H1 (cell line): ENCODE data around the gene TIA1. TPM values are rescaled to one million over a fixed set of nuclear protein-coding genes. Genes with fewer than 3 reads are reported as not detected.

Source experiments
- CTCF ChIA-PET: fragments of 300-600 bp; sonication (Branson Sonifier 250); formaldehyde crosslinking; loops from one replicate; lab custom pipeline; 2021; ENCODE audit not compliant: partially characterized antibody; lab: Charles Lee
- POLR2A ChIA-PET: fragments of 300-600 bp; sonication (Branson Sonifier 250); formaldehyde crosslinking; loops from one replicate; lab custom pipeline; 2021; ENCODE audit warnings: inconsistent platforms; ENCODE audit not compliant: partially characterized antibody; lab: Charles Lee
- DNase-seq, 2 experiments: peaks; one replicate each; pipeline versions ENCODE4 v3.0.0 to v3.0.0-alpha.2; 2010 to 2022; ENCODE audit warnings: low spot score in 2 of 2, low read depth in 1 of 2, mixed read lengths in 1 of 2
- FAIRE-seq: peaks from 2 replicates; lab custom pipeline; 2011; peaks lifted over from hg19 to GRCh38; lab: Jason Lieb, UNC
- H2AFZ ChIP-seq: 2 replicates; pipeline ENCODE4 v1.8.1; 2012; ENCODE audit warnings: low read length, inconsistent platforms
- H2AK5ac ChIP-seq: 2 replicates; pipeline ENCODE4 v1.6.1; 2013; ENCODE audit warnings: low read depth, low read length
- H2BK120ac ChIP-seq: replicated peaks from 2 replicates; pipeline ENCODE3; 2013; ENCODE audit warnings: low read depth, low read length, inconsistent platforms
- H2BK12ac ChIP-seq: 2 replicates; pipeline ENCODE4 v1.6.1; 2013; ENCODE audit warnings: low read depth, low read length
- H2BK15ac ChIP-seq: 2 replicates; pipeline ENCODE4 v1.6.1; 2013; ENCODE audit warnings: low read length
- H2BK20ac ChIP-seq: 2 replicates; pipeline ENCODE4 v1.6.1; 2013; ENCODE audit warnings: low read length
- H2BK5ac ChIP-seq: 2 replicates; pipeline ENCODE4 v1.6.1; 2013; ENCODE audit warnings: low read depth, low read length
- H3K14ac ChIP-seq: 2 replicates; pipeline ENCODE4 v1.6.1; 2013; ENCODE audit warnings: inconsistent platforms; ENCODE audit not compliant: insufficient read length
- H3K18ac ChIP-seq: 2 replicates; pipeline ENCODE4 v1.6.1; 2013; ENCODE audit warnings: low read length; ENCODE audit errors: extremely low read depth
- H3K23ac ChIP-seq: 2 replicates; pipeline ENCODE4 v1.6.1; 2013; ENCODE audit warnings: inconsistent platforms; ENCODE audit not compliant: insufficient read length
- H3K23me2 ChIP-seq: 2 replicates; pipeline ENCODE4 v1.6.1; 2013; ENCODE audit warnings: low read depth, low read length
- H3K27ac ChIP-seq: 2 replicates; pipeline ENCODE4 v1.6.1; 2011; ENCODE audit warnings: low read depth, low read length, inconsistent platforms
- H3K27me3 ChIP-seq, 4 experiments: replicated peaks in 1 of 4; 1 replicate in 1 of 4; 2 replicates in 3 of 4; pipeline versions ENCODE4 v1.6.1 to v1.8.1; 2011 to 2013; ENCODE audit warnings: low read length in 3 of 4, mild to moderate bottlenecking in 3 of 4, inconsistent platforms in 2 of 4, mixed read lengths in 2 of 4, moderate library complexity in 1 of 4; ENCODE audit not compliant: control insufficient read depth in 3 of 4, insufficient read depth in 3 of 4; ENCODE audit errors: extremely low read depth in 1 of 4
- H3K36me3 ChIP-seq, 4 experiments: 2 replicates each; pipeline versions ENCODE4 v1.6.1 to v1.8.1; 2011 to 2013; ENCODE audit warnings: mild to moderate bottlenecking in 4 of 4, low read length in 3 of 4, moderate library complexity in 2 of 4, control low read depth in 1 of 4, inconsistent platforms in 1 of 4; ENCODE audit not compliant: insufficient read depth in 4 of 4, control insufficient read depth in 2 of 4
- H3K4ac ChIP-seq: replicated peaks from 2 replicates; pipeline ENCODE3; 2013; ENCODE audit warnings: low read length, low read depth, mixed read lengths, inconsistent platforms; ENCODE audit not compliant: insufficient read length
- H3K4me1 ChIP-seq, 4 experiments: replicated peaks in 1 of 4; 1 replicate in 1 of 4; 2 replicates in 3 of 4; pipeline versions ENCODE4 v1.6.1 to v1.8.1; 2011 to 2013; ENCODE audit warnings: low read length in 3 of 4, inconsistent platforms in 2 of 4, mixed read lengths in 1 of 4; ENCODE audit not compliant: insufficient read depth in 4 of 4, control insufficient read depth in 3 of 4
- H3K4me2 ChIP-seq, 2 experiments: 2 replicates each; pipeline versions ENCODE4 v1.6.1 to v1.8.1; 2011 to 2013; ENCODE audit warnings: low read depth in 2 of 2, low read length in 2 of 2, control low read depth in 1 of 2, inconsistent platforms in 1 of 2, mild to moderate bottlenecking in 1 of 2; ENCODE audit not compliant: insufficient read depth in 1 of 2
- H3K4me3 ChIP-seq, 4 experiments: fragments of 200-600, 300-600 bp in 1 of 4; sonication (generic), shearing (Covaris generic), sonication (Bioruptor Twin) in 1 of 4; 2 replicates each; pipeline versions ENCODE4 v1.5.1 to v1.8.1; 2011 to 2016; ENCODE audit warnings: low read length in 4 of 4, low read depth in 3 of 4, control low read depth in 2 of 4, inconsistent platforms in 2 of 4, mild to moderate bottlenecking in 2 of 4, mixed read lengths in 1 of 4, moderate library complexity in 1 of 4; ENCODE audit not compliant: insufficient read depth in 2 of 4; ENCODE audit errors: extremely low read depth in 1 of 4
- H3K56ac ChIP-seq: replicated peaks from 2 replicates; pipeline ENCODE3; 2013; ENCODE audit warnings: low read depth, mild to moderate bottlenecking, mixed read lengths, low read length, inconsistent platforms; ENCODE audit not compliant: insufficient read length
- H3K79me1 ChIP-seq: 2 replicates; pipeline ENCODE4 v1.6.1; 2013; ENCODE audit warnings: low read depth, low read length, control low read depth
- H3K79me2 ChIP-seq, 2 experiments: 2 replicates each; pipeline versions ENCODE4 v1.6.1 to v1.8.1; 2012 to 2013; ENCODE audit warnings: low read length in 2 of 2, mild to moderate bottlenecking in 2 of 2, inconsistent platforms in 1 of 2; ENCODE audit not compliant: insufficient read depth in 2 of 2, control insufficient read depth in 1 of 2
- H3K9ac ChIP-seq, 4 experiments: replicated peaks in 1 of 4; 1 replicate in 1 of 4; 2 replicates in 3 of 4; pipeline versions ENCODE4 v1.6.1 to v1.8.1; 2011 to 2013; ENCODE audit warnings: low read depth in 3 of 4, low read length in 3 of 4, control low read depth in 2 of 4, mild to moderate bottlenecking in 2 of 4, moderate library complexity in 2 of 4, inconsistent platforms in 1 of 4; ENCODE audit errors: extremely low read depth in 1 of 4
- H3K9me3 ChIP-seq, 2 experiments: 2 replicates each; pipeline versions ENCODE4 v1.6.1 to v1.8.1; 2012 to 2013; ENCODE audit warnings: mild to moderate bottlenecking in 2 of 2, moderate library complexity in 2 of 2, control low read depth in 1 of 2, inconsistent platforms in 1 of 2, low read depth in 1 of 2, low read length in 1 of 2, mixed read lengths in 1 of 2; ENCODE audit not compliant: insufficient read depth in 2 of 2
- H4K20me1 ChIP-seq, 2 experiments: replicated peaks in 1 of 2; 2 replicates each; pipeline versions ENCODE3 to v1.8.1; 2011 to 2013; ENCODE audit warnings: inconsistent platforms in 2 of 2, low read length in 2 of 2, mild to moderate bottlenecking in 1 of 2; ENCODE audit not compliant: insufficient read depth in 2 of 2, control insufficient read depth in 1 of 2
- H4K5ac ChIP-seq: 2 replicates; pipeline ENCODE4 v1.6.1; 2013; ENCODE audit warnings: low read length, low read depth, mixed read lengths, inconsistent platforms; ENCODE audit not compliant: insufficient read length
- H4K8ac ChIP-seq: 2 replicates; pipeline ENCODE4 v1.8.0; 2013; ENCODE audit warnings: mild to moderate bottlenecking, moderate library complexity, low read length, inconsistent platforms; ENCODE audit not compliant: insufficient read depth; ENCODE audit errors: extremely low read depth
- H4K91ac ChIP-seq: replicated peaks from 2 replicates; pipeline ENCODE3; 2013; ENCODE audit warnings: low read length, mixed read lengths, inconsistent platforms; ENCODE audit not compliant: insufficient read length
- CHD2 ChIP-seq: IDR thresholded peaks from 2 replicates; pipeline ENCODE4 v1.6.1; 2012; ENCODE audit warnings: low read length, improper control_type of control experiment
- SAP30 ChIP-seq: fragments of 300-600 bp; sonication (generic); IDR thresholded peaks from 2 replicates; pipeline ENCODE4 v1.7.1; 2012; ENCODE audit warnings: low read length, moderate library complexity, mild to moderate bottlenecking, inconsistent platforms; ENCODE audit not compliant: insufficient read depth, insufficient replicate concordance
- SIN3A ChIP-seq, 2 experiments: IDR thresholded peaks in 1 of 2; conservative IDR thresholded peaks in 1 of 2; 2 replicates each; pipeline ENCODE4 v1.6.1; 2011 to 2012; ENCODE audit warnings: low read length in 2 of 2, improper control_type of control experiment in 1 of 2, low read depth in 1 of 2, mild to moderate bottlenecking in 1 of 2
- WGBS, 2 experiments: shearing (Covaris generic) in 1 of 2; methylation state at CpG; one replicate each; pipeline versions ENCODE4 v1.1.6 to v1.1.7; 2013 to 2015; ENCODE audit warnings: low lambda C conversion rate in 2 of 2, mixed read lengths in 2 of 2, inconsistent platforms in 1 of 2, low coverage in 1 of 2, missing lambda C conversion rate in 1 of 2; ENCODE audit not compliant: insufficient replicate concordance in 2 of 2, insufficient coverage in 1 of 2, insufficient read length in 1 of 2; ENCODE audit errors: extremely low coverage in 1 of 2, missing lambda C conversion rate in 1 of 2; 5-methylcytosine and 5-hydroxymethylcytosine counted together
- long read RNA-seq, 2 experiments: library from RNA in 1 of 2; library from capped mRNA in 1 of 2; stranded (forward); transcript quantifications; one replicate each; pipeline ENCODE4 v2.0.0, GENCODE V29; 2021; ENCODE audit warnings: inconsistent platforms in 1 of 2
- polyA minus RNA-seq, 3 experiments: library from RNA; depleted of rRNA, polyadenylated mRNA; stranded (reverse); fragments of >200 nt; gene quantifications; 1 replicate in 2 of 3; 2 replicates in 1 of 3; pipeline ENCODE4 v1.2.3, GENCODE V29; 2011
- polyA plus RNA-seq, 7 experiments: library from polyadenylated mRNA; depleted of rRNA in 3 of 7; stranded (reverse) in 5 of 7; unstranded in 2 of 7; fragments of >200 nt in 5 of 7; fragments of 200-250 nt in 2 of 7; gene quantifications; 1 replicate in 5 of 7; 2 replicates in 1 of 7; 4 replicates in 1 of 7; pipeline versions ENCODE4 v1.2.1 to v1.2.3, GENCODE V29; 2011 to 2013; ENCODE audit warnings: missing spikeins in 2 of 7, mixed read lengths in 2 of 7
- total RNA-seq: library from RNA; stranded (reverse); fragmentation: NEBNext Ultra II Directional; extraction: Animal tissue kit (Norgen Biotek cat#: 25700); gene quantifications from 2 replicates; pipeline ENCODE4 v1.2.1, GENCODE V29; 2021
- TF ChIP-seq, protein P1 (sequence below): IDR thresholded peaks from 2 replicates; pipeline ENCODE4 v1.6.1; 2011; ENCODE audit warnings: low read length, improper control_type of control experiment

TIA1 gene, protein sequence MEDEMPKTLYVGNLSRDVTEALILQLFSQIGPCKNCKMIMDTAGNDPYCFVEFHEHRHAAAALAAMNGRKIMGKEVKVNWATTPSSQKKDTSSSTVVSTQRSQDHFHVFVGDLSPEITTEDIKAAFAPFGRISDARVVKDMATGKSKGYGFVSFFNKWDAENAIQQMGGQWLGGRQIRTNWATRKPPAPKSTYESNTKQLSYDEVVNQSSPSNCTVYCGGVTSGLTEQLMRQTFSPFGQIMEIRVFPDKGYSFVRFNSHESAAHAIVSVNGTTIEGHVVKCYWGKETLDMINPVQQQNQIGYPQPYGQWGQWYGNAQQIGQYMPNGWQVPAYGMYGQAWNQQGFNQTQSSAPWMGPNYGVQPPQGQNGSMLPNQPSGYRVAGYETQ
- 152 and 181 TPM in 2 replicates for total RNA-seq
- 44.5 and 58.6 TPM in 2 replicates for polyA plus RNA-seq (2011; rRNA removed)
- 98.7 TPM for polyA plus RNA-seq (2011; cell fraction: cytosol; rRNA removed)
- 190 TPM for polyA plus RNA-seq (2011; cell fraction: nucleus; rRNA removed)
- polyA plus RNA-seq (2012, experiment 1 of 2) = 111 to 151 TPM (median 137 TPM) in 4 replicates
- polyA plus RNA-seq (2012, experiment 2 of 2) = 8.8 TPM
- 107 TPM for polyA plus RNA-seq (2013, experiment 1 of 2)
- polyA plus RNA-seq (2013, experiment 2 of 2) = 83.9 TPM
- 210 and 327 TPM in 2 replicates for polyA minus RNA-seq (2011; rRNA and poly(A)+ RNA removed)
- polyA minus RNA-seq (2011; cell fraction: cytosol; rRNA and poly(A)+ RNA removed) = 128 TPM
- 172 TPM for polyA minus RNA-seq (2011; cell fraction: nucleus; rRNA and poly(A)+ RNA removed)
- long read RNA-seq, experiment 1, full-length matches to known transcripts = 15 of 50 reads
- long read RNA-seq, experiment 1, partial matches to known transcripts = 15 of 50 reads
- long read RNA-seq, experiment 1, other reads (novel, unspliced or antisense) = 20 of 50 reads
- long read RNA-seq, experiment 2, full-length matches to known transcripts = 6 of 27 reads
- long read RNA-seq, experiment 2, partial matches to known transcripts = 10 of 27 reads
- long read RNA-seq, experiment 2, other reads (novel, unspliced or antisense) = 11 of 27 reads

DNA sequence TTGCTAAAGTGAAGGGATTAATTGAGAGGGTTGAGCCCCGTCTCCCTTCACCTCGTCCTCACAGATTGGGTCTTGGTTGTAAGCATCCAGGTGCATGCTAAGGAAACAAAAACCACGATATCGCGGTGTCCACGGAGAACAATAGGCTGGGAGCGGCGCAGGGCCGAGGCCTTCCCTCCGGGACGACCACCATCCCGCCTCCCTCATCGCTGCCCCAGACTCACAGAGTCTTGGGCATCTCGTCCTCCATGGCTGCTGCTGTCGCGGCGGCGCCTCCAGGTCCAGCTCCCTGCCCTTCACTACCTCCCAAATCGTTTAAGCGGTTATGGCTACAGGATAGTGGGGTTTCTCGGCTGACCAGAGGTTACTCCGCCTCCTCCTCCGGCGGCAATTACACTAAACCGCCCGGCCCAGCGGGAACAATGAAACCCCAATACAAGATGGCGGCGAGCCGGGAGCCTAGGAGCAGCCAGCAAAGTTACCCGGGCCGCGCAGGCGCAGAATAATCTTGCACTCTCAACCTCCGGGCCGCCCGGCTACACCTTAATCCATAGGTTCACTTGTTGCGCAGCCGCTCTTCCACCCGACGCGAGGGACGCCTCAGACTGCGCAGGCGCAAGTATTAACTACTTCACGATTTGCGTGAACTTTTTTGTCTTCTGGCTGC is at the start of gene TIA1:
TSS of gene TIA1 (minus strand) at position 448 of the 667 bp plus-strand sequence. CDS start at position 250, 198 bp downstream.
- Histone ChIP-seq H3K4me1 (peaks cover 0 to 5% (median 3%) of the 10 kb centered on the region in 4 experiments; a peak in 6 of 7 replicates), H3K23me2 (0 out of 2 replicates have a peak, but pooled peaks cover 4% of the 10 kb centered on the region), H3K18ac (peak within 1 kb of the TSS; percentile 99), H2AK5ac (peak within 1 kb of the TSS; percentile 78; the same call in 1 of the 2 replicates), H3K14ac (no peak within 1 kb of the TSS), H3K9ac (peak within 1 kb of the TSS; percentile 98 to 100 (median 100)), H4K8ac (peak within 1 kb of the TSS; percentile 100; the same call in 1 of the 2 replicates), H3K36me3 (peaks cover 0 to 8% (median 0%) of the 10 kb centered on the region in 4 experiments; a peak in 1 of 8 replicates), H3K56ac (peak within 1 kb of the TSS; percentile 97), H4K20me1 (peaks cover 2 to 9% of the 10 kb centered on the region in 2 experiments), H3K4ac (peak within 1 kb of the TSS; percentile 93), H4K91ac (peak within 1 kb of the TSS; percentile 99), H2BK20ac (no peak within 1 kb of the TSS), H3K4me2 (peak within 1 kb of the TSS; percentile 17 to 71), H4K5ac (peak within 1 kb of the TSS; percentile 98), H3K27ac (peak within 1 kb of the TSS; percentile 99), H2BK120ac (peak within 1 kb of the TSS; percentile 89), H3K79me2 (peaks cover 37 to 50% of the 10 kb centered on the region in 2 experiments), H3K23ac (no peak within 1 kb of the TSS), H3K9me3 (no peaks in the 10 kb centered on the region), H2BK12ac (peak within 1 kb of the TSS; percentile 88; the same call in 1 of the 2 replicates), H3K27me3 (no peaks in the 10 kb centered on the region), H2BK15ac (peak within 1 kb of the TSS; percentile 20; the same call in 1 of the 2 replicates), H3K4me3 (peak within 1 kb of the TSS; percentile 82 to 100 (median 98)), H2AFZ (no peak within 1 kb of the TSS), H3K79me1 (no peaks in the 10 kb centered on the region), H2BK5ac (peak within 1 kb of the TSS; percentile 97)
- DNase-seq (peak; percentile 97 to 98), FAIRE-seq (no peak)
- WGBS, 2 experiments = 0% methylated on average over 47 of the region's 47 CpGs; no CpG with 5 or more reads in 1 of the 2 experiments
- ChIA-PET CTCF (no interaction called here), POLR2A (interaction anchor here (0.6 to 4.6 kb wide), 10 partner anchors 10 to 355 kb away, joined by 3 to 42 read pairs (median 5); partner anchors contain the start of genes C2orf42, PCYOX1, SNRNP27 and SNRPG)
- peak; percentile 76 for TF ChIP-seq CHD2
- peak; percentile 30 to 61; a peak in 1 of 4 replicates for TF ChIP-seq SIN3A (conservative IDR thresholded peaks at IDR 0.05 in 1 of 2, IDR thresholded peaks at IDR 0.05 in 1 of 2; ENCODE audit: low read depth in 1 of 2, low read length in 2 of 2)
- TF ChIP-seq, protein P1, sequence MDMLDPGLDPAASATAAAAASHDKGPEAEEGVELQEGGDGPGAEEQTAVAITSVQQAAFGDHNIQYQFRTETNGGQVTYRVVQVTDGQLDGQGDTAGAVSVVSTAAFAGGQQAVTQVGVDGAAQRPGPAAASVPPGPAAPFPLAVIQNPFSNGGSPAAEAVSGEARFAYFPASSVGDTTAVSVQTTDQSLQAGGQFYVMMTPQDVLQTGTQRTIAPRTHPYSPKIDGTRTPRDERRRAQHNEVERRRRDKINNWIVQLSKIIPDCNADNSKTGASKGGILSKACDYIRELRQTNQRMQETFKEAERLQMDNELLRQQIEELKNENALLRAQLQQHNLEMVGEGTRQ = no peak
- no peak for TF ChIP-seq SAP30
